ENCODE results near the gene MAS1L.

Gene MAS1L, protein sequence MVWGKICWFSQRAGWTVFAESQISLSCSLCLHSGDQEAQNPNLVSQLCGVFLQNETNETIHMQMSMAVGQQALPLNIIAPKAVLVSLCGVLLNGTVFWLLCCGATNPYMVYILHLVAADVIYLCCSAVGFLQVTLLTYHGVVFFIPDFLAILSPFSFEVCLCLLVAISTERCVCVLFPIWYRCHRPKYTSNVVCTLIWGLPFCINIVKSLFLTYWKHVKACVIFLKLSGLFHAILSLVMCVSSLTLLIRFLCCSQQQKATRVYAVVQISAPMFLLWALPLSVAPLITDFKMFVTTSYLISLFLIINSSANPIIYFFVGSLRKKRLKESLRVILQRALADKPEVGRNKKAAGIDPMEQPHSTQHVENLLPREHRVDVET

GRCh38 chr6:29487660-29488059 is at the start of gene MAS1L:
MAS1L (minus strand) TSS chr6:29487956; CDS start chr6:29487902, 54 bp downstream.
- TF ChIP-seq CTCF (IDR thresholded peaks at IDR 0.05; ENCODE audit: insufficient read depth, low read length, missing control alignments): no peak
- ChIA-PET POLR2A (no interaction called here), CTCF (no interaction called here)
- no peak within 1 kb of the TSS for H3K4me3 ChIP-seq (ENCODE audit: low read depth, low read length)
- no peak for DNase-seq (ENCODE audit: low read depth, low spot score)

- H3K4me3 ChIP-seq (ENCODE audit: low read depth, low read length): no peak overlapping the region
- ChIA-PET POLR2A (no interaction called here), CTCF (no interaction called here)
- no peak for DNase-seq (ENCODE audit: low read depth, low spot score)
- no peak for TF ChIP-seq CTCF (IDR thresholded peaks at IDR 0.05; ENCODE audit: insufficient read depth, low read length, missing control alignments)
These were observed 44.7 kb upstream of the MAS1L start for GRCh38 chr6:29532320-29532951.

DNA sequence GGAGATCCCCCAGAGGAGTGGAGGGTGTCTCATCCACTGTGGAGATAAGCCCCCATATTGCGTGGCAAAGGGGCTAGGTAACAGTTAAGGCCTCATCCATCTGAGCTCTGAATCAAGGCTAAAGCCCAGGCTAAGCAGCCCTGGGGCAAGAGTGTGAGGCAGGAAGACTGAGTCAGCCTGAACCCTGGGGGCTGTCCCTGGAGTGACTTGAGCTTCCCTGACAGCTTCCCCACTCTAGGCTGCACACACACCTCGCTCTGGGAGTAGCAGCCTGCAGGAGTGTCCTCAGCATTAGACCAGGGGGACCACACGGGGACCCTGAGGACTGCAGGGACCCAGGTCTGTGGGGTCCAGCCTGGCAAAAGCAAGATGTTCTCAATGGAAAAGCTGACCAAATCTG is 43.9 kb upstream of the MAS1L start:
- no peak overlapping the region for H3K4me3 ChIP-seq (ENCODE audit: low read depth, low read length)
- no peak for DNase-seq (ENCODE audit: low read depth, low spot score)
- CTCF ChIA-PET: no interaction called here
- no peak for TF ChIP-seq CTCF (IDR thresholded peaks at IDR 0.05; ENCODE audit: insufficient read depth, low read length, missing control alignments)
- POLR2A ChIA-PET: no interaction called here

DNA sequence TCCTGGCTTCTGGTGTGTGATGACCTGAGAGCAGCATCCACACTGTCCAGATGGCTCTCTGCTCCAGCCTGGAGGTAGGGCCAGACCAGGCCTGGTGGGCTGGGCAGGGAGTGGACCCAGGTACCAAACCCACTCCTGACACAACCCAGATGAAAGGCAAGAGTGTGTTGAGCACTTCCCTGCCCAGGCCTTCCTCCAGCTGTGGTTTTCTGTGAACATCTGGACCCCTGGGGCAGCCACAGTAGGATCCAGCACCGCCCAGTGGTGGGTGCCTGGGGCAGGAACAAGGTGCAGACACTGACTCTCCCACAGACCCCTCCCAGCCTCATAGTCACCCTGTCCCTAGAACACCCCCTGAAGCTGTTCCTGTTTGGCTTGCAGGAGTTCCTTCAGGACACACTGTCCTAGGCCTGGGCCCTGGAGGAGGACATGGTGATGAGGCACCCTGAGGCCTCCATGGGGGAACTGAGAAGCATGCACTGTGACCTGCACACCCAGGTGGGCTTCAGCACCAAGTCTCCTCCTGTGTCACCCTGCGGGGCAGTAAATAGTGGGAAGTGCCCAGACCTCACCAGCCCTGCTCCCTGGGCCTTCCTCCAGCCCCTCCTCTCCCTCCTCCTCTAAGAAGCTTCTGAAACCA is 43.0 kb upstream of the MAS1L start:
- ChIA-PET CTCF (no interaction called here), POLR2A (no interaction called here)
- no peak for DNase-seq (ENCODE audit: low read depth, low spot score)
- TF ChIP-seq CTCF (IDR thresholded peaks at IDR 0.05; ENCODE audit: insufficient read depth, low read length, missing control alignments): no peak
- H3K4me3 ChIP-seq (ENCODE audit: low read depth, low read length): no peak overlapping the region

DNA sequence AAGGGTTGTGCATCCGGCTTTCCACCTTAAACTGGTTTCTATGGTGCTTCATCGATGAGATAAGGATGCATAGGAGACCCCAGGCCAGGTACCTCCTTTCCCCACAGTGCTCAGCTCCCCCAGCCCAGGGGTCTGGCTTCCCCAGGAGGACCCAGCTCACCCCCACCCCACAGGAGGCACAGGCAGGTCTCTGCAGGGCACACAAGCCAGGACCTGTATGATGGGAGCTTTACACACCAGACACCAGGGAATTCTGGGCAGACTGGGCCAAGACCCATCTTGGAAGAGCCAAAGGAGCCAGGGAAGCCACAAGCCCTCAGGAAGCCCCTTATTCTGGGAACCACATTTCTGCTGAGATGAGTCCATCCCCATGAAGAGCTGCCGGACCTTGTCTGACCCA is 42.2 kb upstream of the MAS1L start:
- TF ChIP-seq CTCF (IDR thresholded peaks at IDR 0.05; ENCODE audit: insufficient read depth, low read length, missing control alignments): no peak
- ChIA-PET POLR2A (no interaction called here), CTCF (no interaction called here)
- no peak overlapping the region for H3K4me3 ChIP-seq (ENCODE audit: low read depth, low read length)
- no peak for DNase-seq (ENCODE audit: low read depth, low spot score)

DNA sequence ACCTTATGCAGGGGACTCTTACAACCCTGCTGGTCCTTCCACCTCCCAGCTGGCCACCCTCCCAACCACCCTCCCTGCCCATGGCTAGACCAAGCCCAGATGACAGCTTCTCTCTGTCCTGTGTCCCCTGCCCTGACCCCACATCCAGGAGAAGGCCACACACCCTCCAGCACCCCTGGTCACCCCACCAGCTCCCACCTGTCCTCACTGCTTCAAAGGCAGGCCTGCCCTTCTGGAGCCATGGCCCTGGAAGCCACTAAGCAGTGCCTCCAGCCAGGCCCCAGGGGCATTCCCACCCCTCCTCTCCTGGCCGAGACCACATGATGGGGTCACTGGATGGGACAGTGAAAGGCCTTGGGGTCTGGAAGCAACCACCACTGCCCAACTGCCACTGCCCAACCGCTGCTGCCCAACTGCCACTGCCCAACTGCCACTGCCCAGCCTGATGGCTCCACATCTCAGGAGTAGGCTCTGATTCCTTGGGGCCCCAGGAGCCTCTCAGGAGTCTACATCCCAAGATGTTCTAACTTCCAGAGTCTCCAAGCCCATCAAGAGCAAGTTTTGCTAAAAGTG is 41.3 kb upstream of the MAS1L start:
- TF ChIP-seq CTCF (IDR thresholded peaks at IDR 0.05; ENCODE audit: insufficient read depth, low read length, missing control alignments): no peak
- DNase-seq (ENCODE audit: low read depth, low spot score): no peak
- ChIA-PET CTCF (no interaction called here), POLR2A (no interaction called here)
- H3K4me3 ChIP-seq (ENCODE audit: low read depth, low read length): no peak overlapping the region

All from AG04449 (cell line).